ENCODE measurements around the gene GADD45B.

DNA sequence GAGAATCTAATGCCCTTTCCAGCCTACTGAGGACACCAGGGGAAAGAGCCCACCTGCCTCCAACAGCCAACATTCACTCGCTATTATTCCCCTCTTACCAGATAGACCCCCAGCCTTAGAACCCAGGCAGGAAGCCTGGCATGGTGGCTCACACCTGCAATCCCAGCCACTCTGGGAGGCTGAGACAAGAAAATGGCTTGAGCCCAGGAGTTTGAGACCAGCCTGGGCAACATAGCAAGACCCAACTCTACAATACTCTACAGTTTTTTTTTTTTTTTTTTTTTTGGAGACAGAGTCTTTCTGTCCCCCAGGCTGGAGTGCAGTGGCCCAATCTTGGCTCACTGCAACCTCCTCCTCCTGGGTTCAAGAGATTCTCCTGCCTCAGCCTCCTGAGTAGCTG lies 15.7 kb upstream of the GADD45B start:
- TF ChIP-seq, protein P1, sequence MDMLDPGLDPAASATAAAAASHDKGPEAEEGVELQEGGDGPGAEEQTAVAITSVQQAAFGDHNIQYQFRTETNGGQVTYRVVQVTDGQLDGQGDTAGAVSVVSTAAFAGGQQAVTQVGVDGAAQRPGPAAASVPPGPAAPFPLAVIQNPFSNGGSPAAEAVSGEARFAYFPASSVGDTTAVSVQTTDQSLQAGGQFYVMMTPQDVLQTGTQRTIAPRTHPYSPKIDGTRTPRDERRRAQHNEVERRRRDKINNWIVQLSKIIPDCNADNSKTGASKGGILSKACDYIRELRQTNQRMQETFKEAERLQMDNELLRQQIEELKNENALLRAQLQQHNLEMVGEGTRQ (IDR thresholded peaks at IDR 0.05; ENCODE audit: borderline replicate concordance, low read depth, low read length) = no peak
- TF ChIP-seq, protein P2, sequence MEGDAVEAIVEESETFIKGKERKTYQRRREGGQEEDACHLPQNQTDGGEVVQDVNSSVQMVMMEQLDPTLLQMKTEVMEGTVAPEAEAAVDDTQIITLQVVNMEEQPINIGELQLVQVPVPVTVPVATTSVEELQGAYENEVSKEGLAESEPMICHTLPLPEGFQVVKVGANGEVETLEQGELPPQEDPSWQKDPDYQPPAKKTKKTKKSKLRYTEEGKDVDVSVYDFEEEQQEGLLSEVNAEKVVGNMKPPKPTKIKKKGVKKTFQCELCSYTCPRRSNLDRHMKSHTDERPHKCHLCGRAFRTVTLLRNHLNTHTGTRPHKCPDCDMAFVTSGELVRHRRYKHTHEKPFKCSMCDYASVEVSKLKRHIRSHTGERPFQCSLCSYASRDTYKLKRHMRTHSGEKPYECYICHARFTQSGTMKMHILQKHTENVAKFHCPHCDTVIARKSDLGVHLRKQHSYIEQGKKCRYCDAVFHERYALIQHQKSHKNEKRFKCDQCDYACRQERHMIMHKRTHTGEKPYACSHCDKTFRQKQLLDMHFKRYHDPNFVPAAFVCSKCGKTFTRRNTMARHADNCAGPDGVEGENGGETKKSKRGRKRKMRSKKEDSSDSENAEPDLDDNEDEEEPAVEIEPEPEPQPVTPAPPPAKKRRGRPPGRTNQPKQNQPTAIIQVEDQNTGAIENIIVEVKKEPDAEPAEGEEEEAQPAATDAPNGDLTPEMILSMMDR (IDR thresholded peaks at IDR 0.05 in 2 of 3, conservative IDR thresholded peaks at IDR 0.05 in 1 of 3; ENCODE audit: control insufficient read depth in 2 of 3, extremely low read depth in 1 of 3, insufficient read depth in 1 of 3, low read depth in 3 of 3, low read length in 3 of 3) = no peak
- TF ChIP-seq TAF1 (IDR thresholded peaks at IDR 0.05; ENCODE audit: borderline replicate concordance, low read depth, low read length) = no peak
- TF ChIP-seq, protein P3, sequence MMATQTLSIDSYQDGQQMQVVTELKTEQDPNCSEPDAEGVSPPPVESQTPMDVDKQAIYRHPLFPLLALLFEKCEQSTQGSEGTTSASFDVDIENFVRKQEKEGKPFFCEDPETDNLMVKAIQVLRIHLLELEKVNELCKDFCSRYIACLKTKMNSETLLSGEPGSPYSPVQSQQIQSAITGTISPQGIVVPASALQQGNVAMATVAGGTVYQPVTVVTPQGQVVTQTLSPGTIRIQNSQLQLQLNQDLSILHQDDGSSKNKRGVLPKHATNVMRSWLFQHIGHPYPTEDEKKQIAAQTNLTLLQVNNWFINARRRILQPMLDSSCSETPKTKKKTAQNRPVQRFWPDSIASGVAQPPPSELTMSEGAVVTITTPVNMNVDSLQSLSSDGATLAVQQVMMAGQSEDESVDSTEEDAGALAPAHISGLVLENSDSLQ (IDR thresholded peaks at IDR 0.05) = no peak
- no peak for TF ChIP-seq EZH2 (IDR thresholded peaks at IDR 0.05; ENCODE audit: borderline replicate concordance, control insufficient read depth, low read depth, low read length)
- TF ChIP-seq SMC3 (IDR thresholded peaks at IDR 0.05; ENCODE audit: borderline replicate concordance, low read length) = no peak
- TF ChIP-seq NFIC (IDR thresholded peaks at IDR 0.05; ENCODE audit: low read depth, low read length) = no peak
- TF ChIP-seq POLR2AphosphoS5 (IDR thresholded peaks at IDR 0.05; ENCODE audit: low read length) = no peak
